Ectodermal cell (in vitro differentiated cells): ENCODE data around the gene HOXC4.

Experiments
- H3K27ac ChIP-seq: 2 replicates; pipeline ENCODE4 v1.7.0; 2013; ENCODE audit warnings: mild to moderate bottlenecking, low read depth, low read length; ENCODE audit not compliant: insufficient read depth, poor library complexity, severe bottlenecking
- H3K27me3 ChIP-seq: 2 replicates; pipeline ENCODE4 v1.7.0; 2013; ENCODE audit warnings: mild to moderate bottlenecking, low read length; ENCODE audit not compliant: insufficient read depth, control insufficient read depth, poor library complexity, severe bottlenecking
- H3K36me3 ChIP-seq: one replicate; pipeline ENCODE4 v1.7.0; 2013; ENCODE audit warnings: low read length; ENCODE audit not compliant: control insufficient read depth, insufficient read depth
- H3K4me1 ChIP-seq: one replicate; pipeline ENCODE4 v1.7.0; 2013; ENCODE audit warnings: low read length; ENCODE audit not compliant: control insufficient read depth, insufficient read depth
- H3K4me3 ChIP-seq: 2 replicates; pipeline ENCODE4 v1.7.0; 2013; ENCODE audit warnings: low read depth, low read length, control low read depth; ENCODE audit not compliant: insufficient read depth
- H3K9me3 ChIP-seq: 2 replicates; pipeline ENCODE4 v1.7.0; 2013; ENCODE audit warnings: mild to moderate bottlenecking, low read length, moderate library complexity; ENCODE audit not compliant: control insufficient read depth
- WGBS, 2 experiments: methylation state at CpG; one replicate each; pipeline ENCODE4 v1.1.7; 2013; ENCODE audit warnings: missing lambda C conversion rate in 2 of 2; 5-methylcytosine and 5-hydroxymethylcytosine counted together

Gene HOXC4

DNA sequence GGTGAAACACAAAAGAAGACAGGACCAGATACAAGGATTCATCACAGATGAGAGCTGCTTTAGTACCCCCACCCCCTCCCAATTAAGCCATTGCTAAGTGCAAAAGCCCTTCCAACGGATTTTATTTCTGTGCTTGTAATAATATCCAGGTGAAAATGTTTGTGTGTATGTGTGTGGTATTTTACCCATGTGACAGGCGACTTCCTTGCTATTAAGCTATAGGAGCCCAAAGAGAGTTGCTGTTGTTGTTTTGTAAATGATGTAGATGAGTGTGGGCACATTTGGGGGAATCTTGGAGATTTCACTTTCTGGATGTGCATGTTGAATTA lies 3.2 kb upstream of the HOXC4 start:
- Histone ChIP-seq H3K27ac (no peak overlapping the region), H3K9me3 (no peaks in the 10 kb centered on the region), H3K36me3 (no peaks in the 10 kb centered on the region), H3K4me3 (no peak overlapping the region), H3K27me3 (peaks cover 100% of the 10 kb centered on the region), H3K4me1 (peaks cover 3% of the 10 kb centered on the region)
- WGBS, 2 experiments = 2 to 3% methylated on average over 2 of the region's 2 CpGs

DNA sequence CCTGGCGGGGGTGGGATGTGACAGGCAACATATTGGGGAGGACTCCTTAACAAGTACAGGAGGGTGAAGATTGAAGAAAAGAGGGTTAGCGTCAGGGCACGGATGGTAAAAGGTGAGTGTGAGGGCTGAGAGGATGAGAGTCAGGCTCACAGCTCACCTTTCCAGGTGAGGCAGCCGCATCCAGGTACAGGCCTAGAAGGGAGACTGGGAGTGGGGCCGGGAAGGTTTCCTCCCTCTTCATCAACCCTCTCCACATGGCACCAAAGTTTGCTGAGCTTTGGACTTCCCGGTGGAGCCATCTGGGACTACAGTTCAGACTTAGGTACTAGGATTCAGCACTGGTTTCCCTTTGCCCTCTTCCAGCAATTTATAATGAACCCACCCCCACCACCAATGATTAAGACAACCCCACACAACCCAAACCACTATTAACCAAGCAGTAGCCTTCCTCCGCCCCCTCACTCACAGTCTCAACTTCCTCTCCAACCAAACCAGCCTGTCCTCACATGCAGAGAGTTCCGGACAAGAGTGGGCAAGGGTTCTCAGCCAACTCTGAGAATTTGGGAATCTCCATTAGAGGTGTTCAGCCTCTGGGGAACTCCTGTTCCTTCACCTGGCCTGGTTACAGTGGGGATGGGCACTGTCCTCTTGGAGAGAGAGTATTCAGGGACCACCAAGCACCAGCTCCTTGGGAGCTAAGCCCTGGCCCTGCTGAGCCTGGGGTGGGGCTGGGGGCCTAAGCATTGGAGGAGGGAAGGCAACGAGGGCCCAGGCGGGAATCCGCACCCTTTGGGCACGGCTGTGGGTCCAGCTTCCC lies 2.4 kb upstream of the HOXC4 start:
- peaks cover 100% of the 10 kb centered on the region for H3K27me3 ChIP-seq
- no peak overlapping the region for H3K4me3 ChIP-seq
- H3K27ac ChIP-seq = no peak overlapping the region
- no peaks in the 10 kb centered on the region for H3K36me3 ChIP-seq
- H3K9me3 ChIP-seq = no peaks in the 10 kb centered on the region
- H3K4me1 ChIP-seq = peaks cover 3% of the 10 kb centered on the region
- 10 to 11% methylated on average over 12 of the region's 12 CpGs for WGBS, 2 experiments

DNA sequence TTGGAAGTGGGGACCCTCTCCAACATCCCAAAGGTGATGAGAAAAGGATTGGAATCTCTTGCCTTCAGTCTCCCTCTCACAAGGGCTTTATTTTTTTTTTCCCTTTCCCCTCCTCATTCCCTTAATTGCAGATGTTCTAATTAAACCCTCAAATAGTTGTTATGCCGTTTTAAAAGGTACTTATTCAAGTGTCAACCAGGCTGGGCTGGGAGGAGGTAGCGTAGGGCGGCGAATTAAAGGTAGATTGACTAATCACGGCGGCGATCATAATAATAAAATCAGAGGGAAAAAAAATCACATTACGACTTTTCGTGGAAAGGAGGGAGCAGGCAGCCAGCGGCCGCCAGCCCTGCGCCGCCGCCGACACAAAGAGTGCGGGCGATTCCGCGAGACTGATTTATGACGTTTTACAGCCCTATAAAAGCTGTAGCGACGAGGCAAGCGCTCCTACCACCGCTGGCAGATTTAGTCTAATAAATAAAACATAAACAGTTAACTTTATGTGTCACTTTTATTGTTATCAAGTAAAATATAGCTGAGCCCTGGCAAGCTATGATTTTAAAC lies 1.7 kb upstream of the HOXC4 start:
- Histone ChIP-seq H3K9me3 (no peaks in the 10 kb centered on the region), H3K27ac (no peak overlapping the region), H3K27me3 (peaks cover 100% of the 10 kb centered on the region), H3K4me3 (no peak overlapping the region), H3K36me3 (no peaks in the 10 kb centered on the region), H3K4me1 (peaks cover 3% of the 10 kb centered on the region)
- 6% methylated on average over 20 to 24 of the region's 24 CpGs for WGBS, 2 experiments

DNA sequence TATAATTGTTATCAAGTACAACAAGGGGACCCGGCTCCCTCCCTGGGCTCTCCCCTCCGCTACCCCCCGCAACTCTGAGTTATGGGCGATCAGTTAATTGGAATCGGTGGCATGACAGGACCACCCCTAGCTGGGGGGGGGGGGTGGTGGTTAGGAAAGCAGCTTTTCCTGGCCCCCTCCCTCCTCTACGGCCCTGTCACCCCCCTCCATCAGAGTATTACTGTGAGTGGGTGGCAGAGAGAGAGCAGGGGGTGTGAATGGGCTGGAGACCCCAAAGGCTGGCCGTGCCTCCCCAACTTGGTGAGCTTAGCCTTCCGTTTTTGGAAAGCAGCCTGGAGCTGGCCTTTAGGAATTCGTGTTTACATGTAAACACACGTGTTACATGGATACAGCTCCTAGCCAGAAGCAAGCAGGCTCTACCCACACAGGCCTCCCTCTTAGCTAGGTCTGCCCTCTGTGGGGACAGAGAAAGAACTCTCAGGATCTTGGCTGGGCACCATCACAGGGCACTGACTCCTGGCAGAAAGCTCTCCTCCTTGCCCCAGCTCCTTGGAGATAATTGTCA lies 1.1 kb upstream of the HOXC4 start:
- no peak overlapping the region for H3K4me3 ChIP-seq
- H3K27me3 ChIP-seq = peaks cover 100% of the 10 kb centered on the region
- H3K27ac ChIP-seq = no peak overlapping the region
- H3K9me3 ChIP-seq = no peaks in the 10 kb centered on the region
- no peaks in the 10 kb centered on the region for H3K36me3 ChIP-seq
- H3K4me1 ChIP-seq = peaks cover 3% of the 10 kb centered on the region
- WGBS, 2 experiments = 6 to 8% methylated on average over 4 to 9 of the region's 10 CpGs

DNA sequence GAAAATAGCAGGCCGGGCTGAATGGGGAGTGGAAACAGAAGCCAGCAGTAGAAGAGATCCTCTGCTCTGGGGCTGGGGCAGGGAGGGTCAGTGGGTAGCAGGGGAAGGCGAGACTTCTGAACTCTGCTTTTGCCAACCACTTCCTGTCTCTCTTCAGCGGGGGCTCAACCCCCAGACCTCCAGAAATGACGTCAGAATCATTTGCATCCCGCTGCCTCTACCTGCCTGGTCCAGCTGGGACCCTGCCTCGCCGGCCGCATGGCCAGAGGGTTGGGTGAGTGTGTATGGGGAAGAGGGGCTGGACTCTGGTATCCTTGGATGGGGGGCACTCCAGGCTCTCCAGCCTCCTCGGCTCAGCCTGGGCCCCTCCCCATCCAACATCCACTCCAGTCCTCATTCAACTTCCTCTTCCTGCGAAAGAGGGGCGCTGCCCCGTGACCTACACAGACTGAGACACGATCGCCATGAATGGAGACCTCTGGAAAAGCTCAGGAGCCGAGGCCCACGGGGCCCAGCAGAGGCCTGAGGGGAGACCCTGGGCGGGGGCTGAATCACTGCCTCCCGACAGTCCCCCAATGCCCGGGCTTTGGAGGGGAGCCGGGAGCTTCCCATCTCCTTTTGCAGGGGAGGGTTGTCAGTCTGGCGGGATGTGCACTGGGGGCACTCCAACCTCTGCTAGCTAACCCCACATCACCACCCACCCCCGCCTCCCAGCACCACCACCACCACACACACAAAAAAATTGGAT lies 458 bp upstream of the HOXC4 start:
- Histone ChIP-seq H3K4me3 (peak overlapping the region; percentile 24), H3K27ac (no peak overlapping the region), H3K36me3 (no peaks in the 10 kb centered on the region), H3K9me3 (no peaks in the 10 kb centered on the region), H3K4me1 (peaks cover 3% of the 10 kb centered on the region), H3K27me3 (peaks cover 100% of the 10 kb centered on the region)
- WGBS, 2 experiments = 4% methylated on average over 21 to 22 of the region's 22 CpGs

DNA sequence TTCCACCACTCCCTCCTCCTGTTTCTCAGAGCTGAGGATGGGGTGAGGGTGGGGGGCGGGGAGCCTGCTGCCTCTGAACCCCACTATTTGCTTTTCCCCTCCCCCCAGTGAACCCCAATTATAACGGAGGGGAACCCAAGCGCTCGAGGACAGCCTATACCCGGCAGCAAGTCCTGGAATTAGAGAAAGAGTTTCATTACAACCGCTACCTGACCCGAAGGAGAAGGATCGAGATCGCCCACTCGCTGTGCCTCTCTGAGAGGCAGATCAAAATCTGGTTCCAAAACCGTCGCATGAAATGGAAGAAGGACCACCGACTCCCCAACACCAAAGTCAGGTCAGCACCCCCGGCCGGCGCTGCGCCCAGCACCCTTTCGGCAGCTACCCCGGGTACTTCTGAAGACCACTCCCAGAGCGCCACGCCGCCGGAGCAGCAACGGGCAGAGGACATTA lies 1.1 kb downstream of the HOXC4 start:
- H3K4me3 ChIP-seq = no peak overlapping the region
- H3K27ac ChIP-seq = no peak overlapping the region
- peaks cover 11% of the 10 kb centered on the region for H3K4me1 ChIP-seq
- peaks cover 100% of the 10 kb centered on the region for H3K27me3 ChIP-seq
- H3K36me3 ChIP-seq = no peaks in the 10 kb centered on the region
- H3K9me3 ChIP-seq = no peaks in the 10 kb centered on the region
- 3% methylated on average over 24 of the region's 24 CpGs for WGBS, 2 experiments

DNA sequence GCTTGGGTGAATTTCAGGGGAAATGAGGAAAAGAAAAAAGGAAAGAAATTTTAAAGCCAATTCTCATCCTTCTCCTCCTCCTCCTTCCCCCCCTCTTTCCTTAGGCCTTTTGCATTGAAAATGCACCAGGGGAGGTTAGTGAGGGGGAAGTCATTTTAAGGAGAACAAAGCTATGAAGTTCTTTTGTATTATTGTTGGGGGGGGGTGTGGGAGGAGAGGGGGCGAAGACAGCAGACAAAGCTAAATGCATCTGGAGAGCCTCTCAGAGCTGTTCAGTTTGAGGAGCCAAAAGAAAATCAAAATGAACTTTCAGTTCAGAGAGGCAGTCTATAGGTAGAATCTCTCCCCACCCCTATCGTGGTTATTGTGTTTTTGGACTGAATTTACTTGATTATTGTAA lies 1.9 kb downstream of the HOXC4 start:
- H3K27ac ChIP-seq = no peak overlapping the region
- H3K9me3 ChIP-seq = no peaks in the 10 kb centered on the region
- peaks cover 100% of the 10 kb centered on the region for H3K27me3 ChIP-seq
- peaks cover 16% of the 10 kb centered on the region for H3K4me1 ChIP-seq
- no peaks in the 10 kb centered on the region for H3K36me3 ChIP-seq
- H3K4me3 ChIP-seq = no peak overlapping the region
- 0 to 4% methylated on average over 1 to 2 of the region's 2 CpGs for WGBS, 2 experiments

DNA sequence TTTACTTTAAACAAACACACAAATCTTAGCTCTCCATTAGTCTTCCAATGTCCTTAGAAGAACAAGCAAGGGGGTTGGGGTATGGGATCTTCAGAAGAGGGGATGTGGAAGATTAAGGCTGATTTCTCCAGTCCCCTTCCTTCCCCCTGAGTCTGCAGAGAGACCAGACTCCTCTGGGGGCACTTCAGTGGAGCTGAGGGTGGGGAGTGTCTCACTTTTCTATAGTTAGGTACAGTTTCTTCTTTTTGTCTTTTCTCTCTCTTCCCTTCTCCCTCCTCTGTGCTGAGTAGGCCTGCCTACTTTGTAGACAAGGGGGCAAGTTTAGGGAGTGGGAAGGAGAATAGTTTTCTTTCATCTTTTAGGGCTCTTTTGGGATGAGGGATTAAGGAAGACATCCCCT lies 2.5 kb downstream of the HOXC4 start:
- Histone ChIP-seq H3K9me3 (no peaks in the 10 kb centered on the region), H3K27me3 (peaks cover 100% of the 10 kb centered on the region), H3K4me3 (no peak overlapping the region), H3K36me3 (no peaks in the 10 kb centered on the region), H3K4me1 (peaks cover 16% of the 10 kb centered on the region), H3K27ac (no peak overlapping the region)

DNA sequence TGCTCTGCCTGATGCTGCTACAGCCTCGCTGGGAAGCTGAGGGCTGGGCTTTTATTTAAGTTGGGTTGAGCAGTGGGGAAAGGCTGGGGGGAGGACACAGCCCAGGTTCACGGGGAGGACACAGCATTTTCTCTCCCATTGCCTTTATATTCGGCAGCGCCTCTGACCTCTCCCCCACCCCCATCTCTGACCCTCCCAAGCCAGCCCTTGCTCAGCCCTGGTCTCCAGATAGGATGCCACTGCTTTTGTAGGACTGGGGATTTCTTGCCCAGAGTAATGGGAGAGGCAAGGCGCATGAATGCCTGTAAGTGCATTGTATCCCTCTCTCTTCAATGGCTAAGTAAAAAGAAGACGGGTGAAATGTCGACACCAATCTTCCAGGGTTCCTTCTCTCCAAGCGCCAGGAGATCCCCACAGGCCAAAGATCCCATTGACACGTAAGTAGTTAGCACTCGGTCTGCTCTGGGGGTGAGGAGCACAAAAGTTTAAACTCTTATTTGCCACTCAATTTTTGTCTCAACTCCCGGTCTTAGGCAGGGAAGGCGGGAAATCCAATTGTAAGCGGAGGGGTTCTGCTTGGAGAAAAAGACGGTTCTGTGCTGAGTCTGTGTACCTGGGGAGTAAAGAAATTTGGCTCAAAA lies 4.6 kb downstream of the HOXC4 start:
- peaks cover 16% of the 10 kb centered on the region for H3K4me1 ChIP-seq
- 5% methylated on average over 14 of the region's 14 CpGs for whole genome bisulfite sequencing, 2 experiments
- no peaks in the 10 kb centered on the region for H3K36me3 ChIP-seq
- peaks cover 100% of the 10 kb centered on the region for H3K27me3 ChIP-seq
- no peak overlapping the region for H3K4me3 ChIP-seq
- H3K27ac ChIP-seq = no peak overlapping the region
- H3K9me3 ChIP-seq = no peaks in the 10 kb centered on the region

DNA sequence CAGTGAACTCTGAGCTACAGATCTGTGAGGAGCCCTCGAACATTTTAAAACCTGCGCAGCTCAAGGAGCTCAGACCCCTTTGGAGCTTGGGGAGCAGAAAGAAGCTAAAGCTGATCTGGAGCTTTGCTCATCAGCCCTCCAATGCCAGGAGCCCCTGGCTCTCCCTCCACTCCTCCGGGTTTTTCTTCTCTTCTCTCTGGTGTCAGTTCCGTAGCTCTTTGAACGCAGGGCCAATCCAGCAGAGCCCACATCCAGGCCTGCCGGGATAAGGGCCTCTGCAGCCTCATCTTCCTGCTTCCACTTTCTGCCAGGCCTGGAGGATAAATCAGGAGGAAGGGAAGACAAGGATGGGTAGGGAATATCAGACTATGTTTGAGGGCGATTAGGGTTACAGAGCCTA lies 6.0 kb downstream of the HOXC4 start:
- peaks cover 16% of the 10 kb centered on the region for H3K4me1 ChIP-seq
- WGBS, 2 experiments = 22 to 28% methylated on average over 7 of the region's 7 CpGs
- no peaks in the 10 kb centered on the region for H3K9me3 ChIP-seq
- no peak overlapping the region for H3K27ac ChIP-seq
- no peak overlapping the region for H3K4me3 ChIP-seq
- peaks cover 100% of the 10 kb centered on the region for H3K27me3 ChIP-seq
- H3K36me3 ChIP-seq = no peaks in the 10 kb centered on the region
